HCT116 (cell line): ENCODE results near the gene CETP. TPM values are rescaled to one million over a fixed set of nuclear protein-coding genes. Genes with fewer than 3 reads are reported as not detected.

ENCODE experiments used
- ATAC-seq: fragments of 200-7000 bp; cut with Tn5 transposase; 2 replicates; pipeline ENCODE4 v1.9.1; 2020; ENCODE audit warnings: mild to moderate bottlenecking, moderate library complexity
- BruUV-seq: library from RNA; stranded (reverse); fragments of 400-500 nt; replicated peaks from 2 replicates; lab custom pipeline; 2021; lab: Mats Ljungman, UMichigan
- CTCF ChIA-PET: fragments of 300-600 bp; sonication (Branson Sonifier 250); formaldehyde crosslinking; loops from one replicate; lab custom pipeline; 2021; ENCODE audit warnings: antibody characterized with exemption; lab: Charles Lee
- POLR2A ChIA-PET: fragments of 300-600, 350-600 bp; sonication (Branson Sonifier 250); formaldehyde crosslinking; loops from one replicate; lab custom pipeline; 2021; ENCODE audit warnings: antibody characterized with exemption; lab: Charles Lee
- RAD21 ChIA-PET, 2 experiments: fragments of 300-600 bp; sonication (Branson Sonifier 250); formaldehyde crosslinking; loops; one replicate each; lab custom pipeline; 2023; ENCODE audit warnings: low total read pairs in 2 of 2; ENCODE audit not compliant: uncharacterized antibody in 2 of 2, unreplicated experiment in 2 of 2, low non-redundant PET in 1 of 2; lab: Charles Lee
- DNase-seq: peaks from one replicate; pipeline ENCODE4 v3.0.0-alpha.2; 2010; ENCODE audit warnings: low read depth, low spot score
- H2AFZ ChIP-seq: fragments of 200-600 bp; shearing (Covaris generic), sonication (generic); 2 replicates; pipeline ENCODE4 v1.6.1; 2017; ENCODE audit warnings: low read depth, mixed run types, mixed read lengths, antibody characterized with exemption, low read length; ENCODE audit not compliant: poor library complexity, severe bottlenecking
- H3K27ac ChIP-seq: 2 replicates; pipeline ENCODE4 v1.5.1; 2012; ENCODE audit warnings: low read depth, low read length
- H3K27me3 ChIP-seq: fragments of 200-600 bp; sonication (generic); 2 replicates; pipeline ENCODE4 v1.6.1; 2016; ENCODE audit warnings: mixed run types, low read length, mixed read lengths; ENCODE audit not compliant: insufficient read depth
- H3K36me3 ChIP-seq, 2 experiments: fragments of 200-500 bp in 1 of 2; fragments of 200-600 bp in 1 of 2; sonication (Bioruptor generic) in 1 of 2; sonication (generic) in 1 of 2; 2 replicates each; pipeline versions ENCODE4 v1.5.1 to v1.6.1; 2014 to 2016; ENCODE audit warnings: low read length in 2 of 2, inconsistent platforms in 1 of 2, mixed read lengths in 1 of 2, mixed run types in 1 of 2; ENCODE audit not compliant: insufficient read depth in 2 of 2, control insufficient read depth in 1 of 2
- H3K4me1 ChIP-seq, 2 experiments: fragments of 200-600 bp in 1 of 2; sonication (generic) in 1 of 2; 2 replicates each; pipeline versions ENCODE4 v1.5.1 to v1.6.1; 2012 to 2017; ENCODE audit warnings: low read length in 2 of 2, inconsistent platforms in 1 of 2, mild to moderate bottlenecking in 1 of 2, mixed read lengths in 1 of 2, mixed run types in 1 of 2, moderate library complexity in 1 of 2; ENCODE audit not compliant: insufficient read depth in 2 of 2, control insufficient read depth in 1 of 2
- H3K4me2 ChIP-seq: fragments of 200-600 bp; sonication (generic); 2 replicates; pipeline ENCODE4 v1.6.1; 2017; ENCODE audit warnings: mixed run types, low read length, mixed read lengths
- H3K4me3 ChIP-seq, 2 experiments: fragments of 200-600 bp in 1 of 2; sonication (generic) in 1 of 2; replicated peaks in 1 of 2; 2 replicates each; pipeline ENCODE4 v1.5.1; 2011 to 2016; ENCODE audit warnings: low read length in 2 of 2, control low read depth in 1 of 2, low read depth in 1 of 2, mild to moderate bottlenecking in 1 of 2, mixed read lengths in 1 of 2, mixed run types in 1 of 2
- H3K79me2 ChIP-seq: fragments of 200-600 bp; sonication (generic); 2 replicates; pipeline ENCODE4 v1.6.1; 2017; ENCODE audit warnings: mild to moderate bottlenecking, mixed run types, low read length, moderate library complexity, mixed read lengths; ENCODE audit not compliant: insufficient read depth
- H3K9ac ChIP-seq: fragments of 200-600 bp; sonication (generic); 2 replicates; pipeline ENCODE4 v1.6.1; 2016; ENCODE audit warnings: low read length, mixed read lengths
- H3K9me2 ChIP-seq: fragments of 200-600 bp; sonication (generic), shearing (Covaris generic); 2 replicates; pipeline ENCODE4 v1.6.1; 2017; ENCODE audit warnings: mixed run types, mild to moderate bottlenecking, moderate library complexity; ENCODE audit not compliant: insufficient read depth
- H3K9me3 ChIP-seq, 2 experiments: fragments of 200-500 bp in 1 of 2; fragments of 200-600 bp in 1 of 2; sonication (Bioruptor generic) in 1 of 2; sonication (generic) in 1 of 2; 2 replicates each; pipeline ENCODE4 v1.6.1; 2014 to 2017; ENCODE audit warnings: low read length in 2 of 2, mixed read lengths in 2 of 2, inconsistent platforms in 1 of 2, low read depth in 1 of 2, mild to moderate bottlenecking in 1 of 2, mixed run types in 1 of 2, moderate library complexity in 1 of 2; ENCODE audit not compliant: control insufficient read depth in 1 of 2, insufficient read depth in 1 of 2
- H4K20me1 ChIP-seq: fragments of 200-600 bp; sonication (generic), shearing (Covaris generic); 2 replicates; pipeline ENCODE4 v1.6.1; 2017; ENCODE audit warnings: mixed run types, mild to moderate bottlenecking, moderate library complexity; ENCODE audit not compliant: insufficient read depth
- ELF1 ChIP-seq: IDR thresholded peaks from 2 replicates; pipeline ENCODE4 v1.6.1; 2012; ENCODE audit warnings: low read depth, borderline replicate concordance
- EZH2phosphoT487 ChIP-seq: fragments of 200-600 bp; IDR thresholded peaks from 2 replicates; pipeline ENCODE4 v1.6.1; 2018; ENCODE audit warnings: antibody characterized with exemption, borderline replicate concordance
- FOSL1 ChIP-seq: IDR thresholded peaks from 2 replicates; pipeline ENCODE4 v1.6.1; 2012; ENCODE audit warnings: low read depth
- intact Hi-C: fragments of 100-400 bp; cut with micrococcal nuclease; formaldehyde crosslinking; loops from 2 replicates; pipeline ENCODE4 v1.10.0; 2022
- total RNA-seq: library from RNA; stranded (reverse); gene quantifications from one replicate; pipeline ENCODE4 v1.2.1, GENCODE V29; 2021; ENCODE audit not compliant: unreplicated experiment
- TF ChIP-seq, protein P1 (sequence below), 3 experiments: fragments of 200-600 bp in 1 of 3; sonication (generic) in 1 of 3; IDR thresholded peaks in 2 of 3; conservative IDR thresholded peaks in 1 of 3; 2 replicates each; pipeline ENCODE4 v1.5.1; 2012 to 2017; ENCODE audit warnings: low read depth in 2 of 3, low read length in 2 of 3, antibody characterized with exemption in 1 of 3, borderline replicate concordance in 1 of 3, control low read depth in 1 of 3, mild to moderate bottlenecking in 1 of 3, mixed read lengths in 1 of 3, mixed run types in 1 of 3, moderate library complexity in 1 of 3; ENCODE audit not compliant: insufficient read depth in 1 of 3

Gene CETP
- total RNA-seq, 1 experiment from 2014 or later = not detected

DNA sequence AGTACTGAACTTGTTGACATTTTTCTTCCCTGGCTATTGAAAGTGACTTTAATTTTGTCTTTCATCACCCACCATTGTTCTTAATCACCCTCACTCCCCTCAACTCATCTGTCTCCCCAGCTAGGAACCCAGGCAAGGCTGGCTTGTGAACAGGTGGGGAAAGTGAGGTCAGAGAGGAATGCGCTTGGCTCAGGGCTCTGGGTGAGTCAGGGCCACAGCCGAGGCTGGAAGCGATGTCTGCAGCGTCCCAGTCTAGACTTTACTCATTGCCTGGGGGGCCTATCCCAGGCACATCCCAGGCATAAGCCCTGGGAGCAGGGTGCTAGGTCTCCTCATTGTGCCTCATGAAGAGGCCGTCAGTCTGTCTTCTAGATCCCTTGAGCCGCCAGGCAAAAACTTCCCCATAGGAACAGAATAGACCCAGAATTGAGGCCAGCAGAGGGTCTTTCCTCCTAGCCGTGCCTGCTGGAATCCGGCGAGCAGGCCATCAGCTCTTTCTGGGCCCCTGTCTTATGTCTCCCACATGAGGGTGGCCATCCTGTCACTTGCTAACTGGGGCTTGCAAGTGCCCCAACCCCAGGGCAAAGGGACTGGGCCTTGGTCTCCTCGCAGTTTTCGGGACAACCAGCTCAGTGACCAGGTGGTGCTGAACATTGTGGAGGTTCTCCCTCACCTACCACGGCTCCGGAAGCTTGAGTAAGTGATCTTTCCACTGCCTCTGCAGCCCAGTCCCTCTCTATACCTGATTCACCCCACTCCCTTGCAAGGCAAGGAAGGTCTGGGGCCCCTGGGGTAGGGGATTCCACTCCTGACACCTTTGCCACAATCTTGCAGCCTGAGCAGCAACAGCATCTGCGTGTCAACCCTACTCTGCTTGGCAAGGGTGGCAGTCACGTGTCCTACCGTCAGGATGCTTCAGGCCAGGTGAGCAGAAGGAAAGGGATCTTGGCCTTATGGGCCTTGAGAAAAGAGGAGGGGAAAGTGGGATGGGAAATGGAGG lies 67.7 kb downstream of the CETP start:
- intact Hi-C loops = no loop called here
- Histone ChIP-seq H3K4me2 (no peak overlapping the region), H3K27ac (no peak overlapping the region), H3K4me1 (no peaks in the 10 kb centered on the region), H3K27me3 (no peaks in the 10 kb centered on the region), H3K9me2 (no peaks in the 10 kb centered on the region), H3K9ac (no peak overlapping the region), H4K20me1 (no peaks in the 10 kb centered on the region), H3K9me3 (no peaks in the 10 kb centered on the region), H3K79me2 (no peaks in the 10 kb centered on the region), H3K4me3 (no peak overlapping the region), H3K36me3 (no peaks in the 10 kb centered on the region), H2AFZ (no peak overlapping the region)
- TF ChIP-seq, protein P1, sequence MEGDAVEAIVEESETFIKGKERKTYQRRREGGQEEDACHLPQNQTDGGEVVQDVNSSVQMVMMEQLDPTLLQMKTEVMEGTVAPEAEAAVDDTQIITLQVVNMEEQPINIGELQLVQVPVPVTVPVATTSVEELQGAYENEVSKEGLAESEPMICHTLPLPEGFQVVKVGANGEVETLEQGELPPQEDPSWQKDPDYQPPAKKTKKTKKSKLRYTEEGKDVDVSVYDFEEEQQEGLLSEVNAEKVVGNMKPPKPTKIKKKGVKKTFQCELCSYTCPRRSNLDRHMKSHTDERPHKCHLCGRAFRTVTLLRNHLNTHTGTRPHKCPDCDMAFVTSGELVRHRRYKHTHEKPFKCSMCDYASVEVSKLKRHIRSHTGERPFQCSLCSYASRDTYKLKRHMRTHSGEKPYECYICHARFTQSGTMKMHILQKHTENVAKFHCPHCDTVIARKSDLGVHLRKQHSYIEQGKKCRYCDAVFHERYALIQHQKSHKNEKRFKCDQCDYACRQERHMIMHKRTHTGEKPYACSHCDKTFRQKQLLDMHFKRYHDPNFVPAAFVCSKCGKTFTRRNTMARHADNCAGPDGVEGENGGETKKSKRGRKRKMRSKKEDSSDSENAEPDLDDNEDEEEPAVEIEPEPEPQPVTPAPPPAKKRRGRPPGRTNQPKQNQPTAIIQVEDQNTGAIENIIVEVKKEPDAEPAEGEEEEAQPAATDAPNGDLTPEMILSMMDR (IDR thresholded peaks at IDR 0.05 in 2 of 3, conservative IDR thresholded peaks at IDR 0.05 in 1 of 3; ENCODE audit: borderline replicate concordance in 1 of 3, insufficient read depth in 1 of 3, low read depth in 2 of 3, low read length in 2 of 3) = no peak
- no peak for TF ChIP-seq EZH2phosphoT487
- no peak for TF ChIP-seq ELF1
- POLR2A ChIA-PET = no interaction called here
- CTCF ChIA-PET = interaction anchor here (1.2 kb wide), 1 partner anchor 16 kb away, joined by 3 read pairs; no protein-coding TSS in a partner anchor
- DNase-seq (no peak), ATAC-seq (no peak)
- BruUV-seq = no TSS peak
- RAD21 ChIA-PET = no interaction called here

DNA sequence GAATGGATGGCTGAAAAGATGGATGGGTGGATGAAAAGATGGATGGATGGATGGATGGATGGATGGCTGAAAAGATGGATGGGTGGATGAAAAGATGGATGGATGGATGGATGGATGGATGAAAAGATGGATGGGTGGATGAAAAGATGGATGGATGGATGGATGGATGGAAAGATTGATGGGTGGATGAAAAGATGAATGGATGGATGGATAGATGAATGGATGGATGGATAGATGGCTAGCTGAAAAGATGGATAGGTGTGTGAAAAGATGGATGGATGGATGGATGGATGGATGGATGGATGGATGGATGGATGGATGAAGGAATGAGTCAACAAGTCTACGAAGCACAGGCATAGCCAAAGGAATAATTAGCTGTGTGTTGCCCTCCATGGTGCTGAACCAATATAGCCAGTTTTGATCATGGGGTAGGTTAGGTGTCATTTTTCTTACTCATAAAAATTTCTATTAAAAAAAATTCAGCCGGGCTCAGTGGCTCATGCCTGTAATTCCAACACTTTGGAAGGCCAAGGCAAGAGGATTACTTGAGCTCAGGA lies 68.7 kb downstream of the CETP start:
- no TSS peak for BruUV-seq
- Histone ChIP-seq H3K9me3 (no peaks in the 10 kb centered on the region), H3K36me3 (no peaks in the 10 kb centered on the region), H4K20me1 (no peaks in the 10 kb centered on the region), H3K27ac (no peak overlapping the region), H3K4me1 (no peaks in the 10 kb centered on the region), H3K4me3 (no peak overlapping the region), H2AFZ (no peak overlapping the region), H3K4me2 (no peak overlapping the region), H3K9ac (no peak overlapping the region), H3K79me2 (no peaks in the 10 kb centered on the region), H3K27me3 (no peaks in the 10 kb centered on the region), H3K9me2 (no peaks in the 10 kb centered on the region)
- DNase-seq (no peak), ATAC-seq (no peak)
- TF ChIP-seq FOSL1 = no peak
- intact Hi-C loops = no loop called here
- CTCF ChIA-PET = interaction anchor here (1.2 kb wide), 1 partner anchor 15 kb away, joined by 3 read pairs; no protein-coding TSS in a partner anchor
- RAD21 ChIA-PET = no interaction called here
- POLR2A ChIA-PET = no interaction called here
